Measurements from ENCODE around the gene CDC42BPB.

DNA sequence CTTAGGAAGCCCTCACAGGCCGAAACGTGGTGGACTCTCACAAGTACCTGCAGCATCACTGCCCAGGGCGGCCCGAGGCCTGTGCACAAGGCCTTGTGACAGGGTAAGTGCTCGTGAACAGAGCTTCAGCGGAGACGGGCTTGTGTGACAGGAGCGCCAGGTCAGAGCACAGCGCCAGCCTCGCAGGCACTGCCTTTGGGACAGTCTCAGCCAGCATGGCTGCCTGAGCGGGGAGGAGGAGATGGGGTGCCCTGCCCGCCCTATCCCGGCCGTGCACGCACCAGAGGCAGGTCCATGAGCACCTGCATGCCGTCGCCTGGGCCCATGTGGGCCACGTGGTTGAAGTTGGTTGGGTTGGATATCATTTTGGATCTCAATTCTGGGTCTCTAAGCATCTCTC, 118.0 kb downstream of the CDC42BPB start:
- TF ChIP-seq POLR2A (IDR thresholded peaks at IDR 0.05): no peak
- TF ChIP-seq, protein P1, sequence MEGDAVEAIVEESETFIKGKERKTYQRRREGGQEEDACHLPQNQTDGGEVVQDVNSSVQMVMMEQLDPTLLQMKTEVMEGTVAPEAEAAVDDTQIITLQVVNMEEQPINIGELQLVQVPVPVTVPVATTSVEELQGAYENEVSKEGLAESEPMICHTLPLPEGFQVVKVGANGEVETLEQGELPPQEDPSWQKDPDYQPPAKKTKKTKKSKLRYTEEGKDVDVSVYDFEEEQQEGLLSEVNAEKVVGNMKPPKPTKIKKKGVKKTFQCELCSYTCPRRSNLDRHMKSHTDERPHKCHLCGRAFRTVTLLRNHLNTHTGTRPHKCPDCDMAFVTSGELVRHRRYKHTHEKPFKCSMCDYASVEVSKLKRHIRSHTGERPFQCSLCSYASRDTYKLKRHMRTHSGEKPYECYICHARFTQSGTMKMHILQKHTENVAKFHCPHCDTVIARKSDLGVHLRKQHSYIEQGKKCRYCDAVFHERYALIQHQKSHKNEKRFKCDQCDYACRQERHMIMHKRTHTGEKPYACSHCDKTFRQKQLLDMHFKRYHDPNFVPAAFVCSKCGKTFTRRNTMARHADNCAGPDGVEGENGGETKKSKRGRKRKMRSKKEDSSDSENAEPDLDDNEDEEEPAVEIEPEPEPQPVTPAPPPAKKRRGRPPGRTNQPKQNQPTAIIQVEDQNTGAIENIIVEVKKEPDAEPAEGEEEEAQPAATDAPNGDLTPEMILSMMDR (IDR thresholded peaks at IDR 0.05): no peak
